DND-41 (cell line): ENCODE results near the gene C6orf89.

ENCODE experiments used
- ATAC-seq: fragments of 200-7000 bp; cut with Tn5 transposase; 3 replicates; pipeline ENCODE4 v1.9.1; 2021; ENCODE audit warnings: low read depth; ENCODE audit not compliant: insufficient read depth
- DNase-seq: peaks from one replicate; pipeline ENCODE4 v3.0.0-alpha.2; 2020
- H2AFZ ChIP-seq: 2 replicates; pipeline ENCODE4 v1.6.0; 2012; ENCODE audit warnings: low read depth, low read length
- H3K27ac ChIP-seq: 2 replicates; pipeline ENCODE4 v1.5.1; 2012; ENCODE audit warnings: low read length, inconsistent platforms
- H3K27me3 ChIP-seq: fragments of 200-600 bp; sonication (generic); 2 replicates; pipeline ENCODE4 v1.6.0; 2012; ENCODE audit warnings: low read length, mild to moderate bottlenecking, inconsistent platforms; ENCODE audit not compliant: insufficient read depth, poor library complexity
- H3K36me3 ChIP-seq: 2 replicates; pipeline ENCODE4 v1.5.1; 2012; ENCODE audit warnings: low read length, inconsistent platforms; ENCODE audit not compliant: insufficient read depth
- H3K4me1 ChIP-seq: 2 replicates; pipeline ENCODE4 v1.5.1; 2012; ENCODE audit warnings: mild to moderate bottlenecking, low read length; ENCODE audit not compliant: insufficient read depth
- H3K4me2 ChIP-seq: 2 replicates; pipeline ENCODE4 v1.6.0; 2012; ENCODE audit warnings: mild to moderate bottlenecking, moderate library complexity, low read length, inconsistent platforms; ENCODE audit not compliant: insufficient read depth
- H3K4me3 ChIP-seq, 2 experiments: fragments of 200-600 bp in 1 of 2; shearing (Covaris generic) in 1 of 2; 2 replicates each; pipeline ENCODE4 v1.5.1; 2012 to 2016; ENCODE audit warnings: inconsistent platforms in 2 of 2, low read length in 2 of 2, mild to moderate bottlenecking in 2 of 2, low read depth in 1 of 2, moderate library complexity in 1 of 2
- H3K79me2 ChIP-seq: 2 replicates; pipeline ENCODE4 v1.6.0; 2012; ENCODE audit warnings: low read length, inconsistent platforms; ENCODE audit not compliant: insufficient read depth
- H3K9ac ChIP-seq: 2 replicates; pipeline ENCODE4 v1.6.0; 2012; ENCODE audit warnings: low read depth, mild to moderate bottlenecking, inconsistent platforms, low read length, moderate library complexity
- H3K9me3 ChIP-seq: 2 replicates; pipeline ENCODE4 v1.5.1; 2012; ENCODE audit warnings: low read length, moderate library complexity, mild to moderate bottlenecking, inconsistent platforms; ENCODE audit not compliant: insufficient read depth, severe bottlenecking
- H4K20me1 ChIP-seq: 2 replicates; pipeline ENCODE4 v1.6.0; 2012; ENCODE audit warnings: low read length; ENCODE audit not compliant: insufficient read depth
- EZH2 ChIP-seq: IDR thresholded peaks from 3 replicates; pipeline ENCODE4 v1.6.1; 2012; ENCODE audit warnings: borderline replicate concordance, low read depth, mild to moderate bottlenecking, moderate library complexity, low read length, inconsistent platforms; ENCODE audit not compliant: severe bottlenecking
- TF ChIP-seq, protein P1 (sequence below): IDR thresholded peaks from 2 replicates; pipeline ENCODE4 v1.5.1; 2012; ENCODE audit warnings: borderline replicate concordance, low read length, moderate library complexity, mild to moderate bottlenecking; ENCODE audit not compliant: poor library complexity, severe bottlenecking; ENCODE audit errors: extremely low read depth

C6orf89 gene

GRCh38 chr6:36893976-36894932 lies 8.5 kb downstream of the C6orf89 start:
- Histone ChIP-seq H3K27ac (no peak overlapping the region), H3K4me1 (peaks cover 6% of the 10 kb centered on the region), H3K4me3 (no peak overlapping the region), H3K9ac (no peak overlapping the region), H3K36me3 (peaks cover 48% of the 10 kb centered on the region), H2AFZ (no peak overlapping the region), H3K27me3 (no peaks in the 10 kb centered on the region), H3K9me3 (no peaks in the 10 kb centered on the region), H3K79me2 (peaks cover 81% of the 10 kb centered on the region), H3K4me2 (no peak overlapping the region), H4K20me1 (no peaks in the 10 kb centered on the region)
- ATAC-seq = no peak
- TF ChIP-seq, protein P1, sequence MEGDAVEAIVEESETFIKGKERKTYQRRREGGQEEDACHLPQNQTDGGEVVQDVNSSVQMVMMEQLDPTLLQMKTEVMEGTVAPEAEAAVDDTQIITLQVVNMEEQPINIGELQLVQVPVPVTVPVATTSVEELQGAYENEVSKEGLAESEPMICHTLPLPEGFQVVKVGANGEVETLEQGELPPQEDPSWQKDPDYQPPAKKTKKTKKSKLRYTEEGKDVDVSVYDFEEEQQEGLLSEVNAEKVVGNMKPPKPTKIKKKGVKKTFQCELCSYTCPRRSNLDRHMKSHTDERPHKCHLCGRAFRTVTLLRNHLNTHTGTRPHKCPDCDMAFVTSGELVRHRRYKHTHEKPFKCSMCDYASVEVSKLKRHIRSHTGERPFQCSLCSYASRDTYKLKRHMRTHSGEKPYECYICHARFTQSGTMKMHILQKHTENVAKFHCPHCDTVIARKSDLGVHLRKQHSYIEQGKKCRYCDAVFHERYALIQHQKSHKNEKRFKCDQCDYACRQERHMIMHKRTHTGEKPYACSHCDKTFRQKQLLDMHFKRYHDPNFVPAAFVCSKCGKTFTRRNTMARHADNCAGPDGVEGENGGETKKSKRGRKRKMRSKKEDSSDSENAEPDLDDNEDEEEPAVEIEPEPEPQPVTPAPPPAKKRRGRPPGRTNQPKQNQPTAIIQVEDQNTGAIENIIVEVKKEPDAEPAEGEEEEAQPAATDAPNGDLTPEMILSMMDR = no peak
- no peak for TF ChIP-seq EZH2
- DNase-seq = no peak

DNA sequence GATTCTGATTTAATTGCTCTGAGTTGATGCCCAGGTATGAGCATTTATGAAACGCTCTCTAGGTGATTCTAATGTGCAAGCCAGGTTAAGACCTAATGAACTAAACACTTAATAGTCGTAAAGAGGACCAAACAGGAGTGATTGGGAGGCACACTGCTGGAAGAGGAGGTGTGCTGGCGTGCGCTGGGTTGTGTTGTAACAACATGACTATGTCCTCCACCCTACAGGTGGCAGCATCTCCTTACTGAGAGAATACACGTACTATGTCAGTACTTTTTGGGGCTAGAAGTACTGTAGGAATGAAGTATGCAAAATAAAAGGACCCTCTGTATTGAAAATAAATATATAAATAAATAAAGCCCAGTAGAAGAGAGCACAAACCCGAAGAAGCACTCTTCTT lies 11.9 kb downstream of the C6orf89 start:
- DNase-seq (peak; percentile 56), ATAC-seq (peak; percentile 93)

GRCh38 chr6:36904114-36904513 lies 18.4 kb downstream of the C6orf89 start:
- Histone ChIP-seq H3K36me3 (peaks cover 77% of the 10 kb centered on the region), H3K27ac (no peak overlapping the region), H3K9ac (no peak overlapping the region)

More for the DNA sequence above, 11.9 kb downstream of the C6orf89 start:
- peaks cover 56% of the 10 kb centered on the region for H3K36me3 ChIP-seq
- no peak overlapping the region for H3K4me2 ChIP-seq
- H2AFZ ChIP-seq = no peak overlapping the region
- H3K9me3 ChIP-seq = no peaks in the 10 kb centered on the region
- H3K9ac ChIP-seq = no peak overlapping the region
- no peak overlapping the region for H3K4me3 ChIP-seq
- TF ChIP-seq EZH2 = no peak
- TF ChIP-seq, protein P1 = peak; percentile 56
- H3K4me1 ChIP-seq = no peaks in the 10 kb centered on the region
- H3K27ac ChIP-seq = no peak overlapping the region
- H3K79me2 ChIP-seq = peaks cover 53% of the 10 kb centered on the region
- no peaks in the 10 kb centered on the region for H3K27me3 ChIP-seq
- H4K20me1 ChIP-seq = no peaks in the 10 kb centered on the region

More at GRCh38 chr6:36904114-36904513, 18.4 kb downstream of the C6orf89 start:
- DNase-seq (no peak), ATAC-seq (no peak)
- TF ChIP-seq EZH2 = no peak
- TF ChIP-seq, protein P1 = no peak
- Histone ChIP-seq H3K79me2 (peaks cover 27% of the 10 kb centered on the region), H3K4me3 (no peak overlapping the region), H3K4me2 (no peak overlapping the region), H2AFZ (no peak overlapping the region), H4K20me1 (no peaks in the 10 kb centered on the region), H3K4me1 (no peaks in the 10 kb centered on the region), H3K9me3 (no peaks in the 10 kb centered on the region), H3K27me3 (no peaks in the 10 kb centered on the region)
